K562 treated with DMSO at 1 percent for 24 hours (cell line): Measurements from ENCODE around the gene SLC9B1. TPM values are rescaled to one million over a fixed set of nuclear protein-coding genes. Genes with fewer than 3 reads are reported as not detected.

ENCODE experiments used
- total RNA-seq: library from RNA; unstranded; fragments of 300-600 nt; gene quantifications from 2 replicates; pipeline ENCODE4 v1.2.3, GENCODE V29; 2022; ENCODE audit warnings: low read depth; ENCODE audit not compliant: insufficient read depth

Gene SLC9B1
- not detected in 2 replicates for total RNA-seq

DNA sequence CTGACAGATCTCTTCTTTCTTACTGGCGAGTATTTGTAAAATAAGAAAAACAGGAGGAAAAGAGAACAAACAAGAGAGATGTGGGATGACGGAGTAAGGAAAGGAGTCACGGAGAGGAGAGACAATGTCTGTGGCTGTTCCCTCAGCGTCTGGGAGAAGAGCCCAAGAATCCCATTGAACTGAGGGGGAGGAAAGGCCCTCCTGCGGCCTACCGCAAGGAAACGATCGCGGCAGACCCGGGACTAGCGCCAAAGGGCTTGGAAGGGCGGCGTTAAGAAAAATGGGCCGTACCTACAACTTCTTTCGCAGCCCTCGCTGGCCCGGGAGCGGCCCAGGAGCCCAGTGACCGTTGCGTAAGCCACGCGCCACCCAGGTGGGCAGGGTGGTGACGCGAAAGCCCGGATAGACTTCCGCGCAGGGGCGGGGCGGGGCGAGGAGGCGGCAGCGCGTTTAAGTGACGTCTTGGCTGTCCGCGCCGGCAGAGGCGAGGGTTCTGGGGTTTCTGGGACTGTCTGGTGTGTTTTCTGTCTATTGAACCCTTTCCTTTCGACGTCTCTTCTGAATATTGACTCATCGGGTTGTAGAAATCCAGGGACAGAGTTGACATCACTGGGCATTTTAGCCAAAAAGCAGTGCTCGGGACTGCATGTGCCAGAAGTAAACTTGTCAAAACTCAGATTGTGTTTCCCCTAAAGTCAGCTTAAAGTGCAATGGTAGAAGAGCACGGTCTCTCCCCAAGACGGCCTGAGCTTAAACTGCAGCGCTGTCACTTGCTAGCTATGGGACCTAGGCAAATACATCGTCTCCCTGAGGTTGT lies at the start of gene SLC9B1:
TSS of gene SLC9B1 (minus strand) at position 398 of the 817 bp plus-strand sequence. CDS start 27,994 bp downstream, outside the sequence.

DNA sequence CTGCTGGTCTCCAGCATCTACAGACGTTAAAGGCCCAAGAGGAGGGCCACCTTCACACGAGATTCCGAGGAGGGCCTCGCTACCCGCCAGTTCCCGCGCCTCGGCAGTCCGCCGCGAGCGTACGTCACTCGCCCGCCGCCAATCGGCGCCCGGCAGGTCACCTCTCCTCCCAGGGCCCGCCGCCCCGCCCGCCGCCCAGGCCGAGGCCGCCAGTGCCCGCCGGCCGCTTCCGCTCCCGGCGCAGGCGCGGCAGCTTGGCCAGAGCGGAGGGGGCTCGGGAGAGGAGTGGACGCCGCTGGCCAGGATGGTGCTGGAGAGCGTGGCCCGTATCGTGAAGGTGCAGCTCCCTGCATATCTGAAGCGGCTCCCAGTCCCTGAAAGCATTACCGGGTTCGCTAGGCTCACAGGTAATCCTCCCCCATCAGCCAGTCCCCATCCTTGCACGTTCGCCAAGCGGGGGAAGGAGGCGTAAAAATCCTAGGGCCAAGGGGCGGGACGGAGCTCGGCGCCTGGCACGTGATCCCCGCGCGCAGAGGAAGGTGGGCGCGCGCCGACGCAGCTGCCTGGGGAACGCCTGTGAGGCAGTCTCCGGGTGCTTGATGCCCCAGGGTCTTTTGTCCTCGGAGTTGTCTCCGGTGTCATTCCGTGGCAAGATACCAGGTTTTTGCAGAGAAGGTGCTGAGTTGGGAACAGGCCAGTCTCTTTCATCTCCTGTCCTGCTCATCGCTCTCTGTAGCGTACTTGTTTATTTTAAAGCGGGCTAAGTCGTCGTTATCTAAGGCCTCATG lies 150.5 kb downstream of the SLC9B1 start, which contains the start of gene CISD2:
TSS of gene CISD2 (plus strand) at position 212 of the 788 bp plus-strand sequence. CDS start at position 305, 93 bp downstream.

Other genes with a start within 250 kb of the SLC9B1 start
- gene UBE2D3, start 192.2 kb downstream of the SLC9B1 start, total RNA-seq, result 153 and 161 TPM in 2 replicates
- gene CISD2, start 150.7 kb downstream of the SLC9B1 start, total RNA-seq, result 34.4 and 41.7 TPM in 2 replicates
- 6.1 and 6.5 TPM in 2 replicates for gene SLC9B2, start 57.1 kb upstream of the SLC9B1 start, total RNA-seq
- 9.5 and 10.2 TPM in 2 replicates for gene BDH2, start 80.1 kb upstream of the SLC9B1 start, total RNA-seq
- 10.2 and 13.4 TPM in 2 replicates for gene CENPE, start 178.6 kb upstream of the SLC9B1 start, total RNA-seq